HG02981 (cell line): ENCODE data around the gene KRTAP4-3.
"Not testable (repeated sequence)": the region's sequence is repeated elsewhere in the genome, so short reads cannot be mapped to it uniquely, and the experiment has no call there.

ENCODE experiments used
- ATAC-seq: cut with Tn5 transposase; IDR thresholded peaks from one replicate; pipeline ENCODE4 v1.9.1; 2021; ENCODE audit warnings: mild to moderate bottlenecking, moderate library complexity; ENCODE audit not compliant: unreplicated experiment

Gene KRTAP4-3

GRCh38 chr17:41153856-41154255 is 14.2 kb downstream of the KRTAP4-3 start:
- ATAC-seq, result no peak

GRCh38 chr17:41151525-41151924 is 16.5 kb downstream of the KRTAP4-3 start:
- ATAC-seq, result no peak

- ATAC-seq, result no peak
Measured at GRCh38 chr17:41150026-41150425, 18.0 kb downstream of the KRTAP4-3 start.

- ATAC-seq, result no peak
Measured at GRCh38 chr17:41149652-41149985, 18.4 kb downstream of the KRTAP4-3 start, which contains the start of gene KRTAP4-5. Gene KRTAP4-5 (minus strand): TSS chr17:41149825. CDS start chr17:41149767, 58 bp downstream.

- not testable (repeated sequence) for ATAC-seq
Measured at GRCh38 chr17:41148971-41149651, 18.9 kb downstream of the KRTAP4-3 start.

- ATAC-seq, result no peak
Measured at GRCh38 chr17:41147531-41148204, 20.4 kb downstream of the KRTAP4-3 start.

GRCh38 chr17:41145261-41145660 is 22.8 kb downstream of the KRTAP4-3 start:
- ATAC-seq, result no peak

- no peak for ATAC-seq
Measured at GRCh38 chr17:41144846-41145245, 23.2 kb downstream of the KRTAP4-3 start.

- ATAC-seq, result no peak
Measured at GRCh38 chr17:41141361-41141760, 26.7 kb downstream of the KRTAP4-3 start.

GRCh38 chr17:41140360-41141131 is 27.5 kb downstream of the KRTAP4-3 start, which contains the start of gene KRTAP4-6:
Gene KRTAP4-6 (minus strand): TSS chr17:41140544. CDS start chr17:41140487, 57 bp downstream.
- ATAC-seq, result no peak

- not testable (repeated sequence) for ATAC-seq
Measured at GRCh38 chr17:41139865-41140264, 28.2 kb downstream of the KRTAP4-3 start.

GRCh38 chr17:41133880-41134735 is 33.9 kb downstream of the KRTAP4-3 start:
- ATAC-seq, result no peak

GRCh38 chr17:41131979-41132378 is 36.0 kb downstream of the KRTAP4-3 start:
- ATAC-seq, result no peak

GRCh38 chr17:41127371-41127770 is 40.6 kb downstream of the KRTAP4-3 start:
- ATAC-seq, result no peak

- ATAC-seq, result no peak
Measured at GRCh38 chr17:41126412-41126811, 41.6 kb downstream of the KRTAP4-3 start.

- no peak for ATAC-seq
Measured at GRCh38 chr17:41125064-41125463, 43.0 kb downstream of the KRTAP4-3 start.

GRCh38 chr17:41123991-41124371 is 44.0 kb downstream of the KRTAP4-3 start, which contains the start of gene KRTAP4-12:
Gene KRTAP4-12 (minus strand): TSS chr17:41124182. CDS start chr17:41124122, 60 bp downstream.
- not testable (repeated sequence) for ATAC-seq

GRCh38 chr17:41123292-41123990 is 44.6 kb downstream of the KRTAP4-3 start:
- not testable (repeated sequence) for ATAC-seq

GRCh38 chr17:41121742-41122141 is 46.3 kb downstream of the KRTAP4-3 start:
- ATAC-seq, result no peak
